Measurements from ENCODE around the gene COL5A1.

DNA sequence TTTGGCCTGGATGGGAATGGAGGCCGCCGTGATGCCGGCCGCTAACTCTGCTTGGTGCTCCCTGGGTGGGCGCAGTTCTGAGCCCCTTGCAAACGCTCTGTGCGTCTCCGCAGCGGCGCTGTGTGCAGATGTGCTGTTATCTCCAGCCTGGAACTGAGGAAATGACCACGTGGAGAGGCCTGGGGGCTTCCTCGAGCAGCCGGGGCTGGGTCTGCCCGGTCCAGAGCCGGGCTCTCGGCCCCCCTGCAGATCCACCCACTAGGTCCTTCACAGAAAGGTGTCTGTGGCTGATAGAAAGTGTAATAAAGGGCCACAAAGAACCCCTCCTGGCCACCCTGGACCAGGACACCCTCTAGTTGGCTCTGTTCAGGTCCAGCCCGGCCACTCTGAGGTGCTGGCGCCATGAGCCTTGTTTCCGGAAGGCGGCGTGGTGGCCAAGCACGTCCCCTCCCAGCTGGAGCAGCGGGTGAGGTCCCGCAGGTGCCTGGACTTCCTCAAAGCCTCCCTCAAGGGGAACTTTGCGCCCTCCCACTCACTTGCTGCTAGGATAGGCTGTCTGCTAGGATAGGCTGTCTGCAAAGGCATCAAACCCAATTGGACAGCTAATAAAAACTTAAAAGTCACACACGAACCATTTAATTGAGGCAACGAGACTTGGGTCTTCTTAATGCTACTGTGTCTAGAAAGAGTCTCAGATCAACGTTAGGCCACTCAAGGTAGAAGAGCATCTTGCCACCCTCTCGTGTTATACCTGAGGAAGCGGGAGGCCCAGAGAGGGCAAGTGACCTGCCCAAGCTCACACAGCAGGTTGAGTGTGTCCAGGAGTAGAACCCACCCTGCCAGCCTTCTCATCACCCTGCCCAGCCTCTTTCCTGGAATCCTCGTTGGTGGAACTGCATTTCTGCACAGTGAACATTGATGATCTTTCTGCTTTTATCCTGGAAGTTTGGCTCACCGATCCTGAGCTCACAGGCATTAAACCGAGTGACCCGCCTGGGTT is 129.7 kb downstream of the COL5A1 start:
- TF ChIP-seq, protein P1, sequence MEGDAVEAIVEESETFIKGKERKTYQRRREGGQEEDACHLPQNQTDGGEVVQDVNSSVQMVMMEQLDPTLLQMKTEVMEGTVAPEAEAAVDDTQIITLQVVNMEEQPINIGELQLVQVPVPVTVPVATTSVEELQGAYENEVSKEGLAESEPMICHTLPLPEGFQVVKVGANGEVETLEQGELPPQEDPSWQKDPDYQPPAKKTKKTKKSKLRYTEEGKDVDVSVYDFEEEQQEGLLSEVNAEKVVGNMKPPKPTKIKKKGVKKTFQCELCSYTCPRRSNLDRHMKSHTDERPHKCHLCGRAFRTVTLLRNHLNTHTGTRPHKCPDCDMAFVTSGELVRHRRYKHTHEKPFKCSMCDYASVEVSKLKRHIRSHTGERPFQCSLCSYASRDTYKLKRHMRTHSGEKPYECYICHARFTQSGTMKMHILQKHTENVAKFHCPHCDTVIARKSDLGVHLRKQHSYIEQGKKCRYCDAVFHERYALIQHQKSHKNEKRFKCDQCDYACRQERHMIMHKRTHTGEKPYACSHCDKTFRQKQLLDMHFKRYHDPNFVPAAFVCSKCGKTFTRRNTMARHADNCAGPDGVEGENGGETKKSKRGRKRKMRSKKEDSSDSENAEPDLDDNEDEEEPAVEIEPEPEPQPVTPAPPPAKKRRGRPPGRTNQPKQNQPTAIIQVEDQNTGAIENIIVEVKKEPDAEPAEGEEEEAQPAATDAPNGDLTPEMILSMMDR (IDR thresholded peaks at IDR 0.05; ENCODE audit: low read depth, low read length), result no peak
- TF ChIP-seq EZH2phosphoT487 (IDR thresholded peaks at IDR 0.05; ENCODE audit: low read depth), result no peak
